Muscle of leg (tissue), 11 donors: ENCODE measurements around the gene PSAP. TPM values are rescaled to one million over a fixed set of nuclear protein-coding genes. Genes with fewer than 3 reads are reported as not detected.

Source experiments
- DNase-seq: peaks from one replicate; pipeline ENCODE4 v3.0.0; 2013
- H3K27ac ChIP-seq: one replicate; pipeline ENCODE4 v1.5.1; 2013; ENCODE audit warnings: mild to moderate bottlenecking, low read length, control low read depth
- H3K27me3 ChIP-seq: one replicate; pipeline ENCODE4 v1.6.1; 2013; ENCODE audit warnings: low read length; ENCODE audit not compliant: control insufficient read depth, insufficient read depth
- H3K36me3 ChIP-seq: one replicate; pipeline ENCODE4 v1.6.1; 2013; ENCODE audit warnings: low read length; ENCODE audit not compliant: control insufficient read depth, insufficient read depth
- H3K4me1 ChIP-seq: one replicate; pipeline ENCODE4 v1.6.1; 2013; ENCODE audit warnings: low read length; ENCODE audit not compliant: control insufficient read depth, insufficient read depth
- H3K4me3 ChIP-seq: one replicate; pipeline ENCODE4 v1.5.1; 2013; ENCODE audit warnings: low read length, control low read depth
- H3K9me3 ChIP-seq: replicated peaks from 2 replicates; pipeline ENCODE4 v1.6.1; 2013; ENCODE audit warnings: low read depth, low read length; ENCODE audit not compliant: control insufficient read depth
- WGBS: methylation state at CpG from one replicate; pipeline ENCODE4 v1.1.5; 2013; ENCODE audit warnings: missing lambda C conversion rate; ENCODE audit not compliant: insufficient coverage; 5-methylcytosine and 5-hydroxymethylcytosine counted together
- polyA plus RNA-seq, 8 donors: library from polyadenylated mRNA; unstranded; fragments of 120-200 nt; gene quantifications; one replicate each; pipeline versions ENCODE4 v1.2.1 to v1.2.3, GENCODE V29; 2013; ENCODE audit warnings: inconsistent platforms in 1 of 8, low replicate concordance in 1 of 8; ENCODE audit not compliant: insufficient read length in 8 of 8, insufficient read depth in 1 of 8
- total RNA-seq: library from RNA; stranded (reverse); fragments of 120-200 nt; gene quantifications from one replicate; pipeline ENCODE4 v1.2.4, GENCODE V29; 2013

PSAP gene
- total and polyA plus RNA-seq, 9 donors = 414 to 581 (median 478) TPM

DNA sequence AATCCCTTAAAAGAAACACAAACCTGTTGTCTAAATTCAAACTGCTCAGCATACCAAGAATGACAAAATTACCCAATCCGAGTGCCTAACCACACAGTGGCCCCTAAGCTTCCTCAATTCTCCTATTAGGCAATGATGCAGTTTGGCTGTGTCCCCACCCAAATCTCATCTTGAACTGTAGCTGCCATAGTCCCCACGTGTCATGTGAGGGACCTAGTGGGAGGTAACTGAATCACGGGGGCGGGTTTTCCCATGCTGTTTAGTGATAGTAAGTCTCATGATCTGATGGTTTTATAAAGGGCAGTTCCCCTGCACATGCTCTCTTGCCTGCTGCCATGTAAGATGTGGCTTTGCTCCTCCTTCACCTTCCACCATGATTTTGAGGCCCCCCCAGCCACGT lies 21.9 kb downstream of the PSAP start:
- Histone ChIP-seq H3K9me3 (no peaks in the 10 kb centered on the region), H3K36me3 (peaks cover 89% of the 10 kb centered on the region), H3K27me3 (no peaks in the 10 kb centered on the region), H3K27ac (no peak overlapping the region), H3K4me3 (no peak overlapping the region), H3K4me1 (no peaks in the 10 kb centered on the region)
- no peak for DNase-seq
- 100% methylated on average over 2 of the region's 5 CpGs for WGBS

DNA sequence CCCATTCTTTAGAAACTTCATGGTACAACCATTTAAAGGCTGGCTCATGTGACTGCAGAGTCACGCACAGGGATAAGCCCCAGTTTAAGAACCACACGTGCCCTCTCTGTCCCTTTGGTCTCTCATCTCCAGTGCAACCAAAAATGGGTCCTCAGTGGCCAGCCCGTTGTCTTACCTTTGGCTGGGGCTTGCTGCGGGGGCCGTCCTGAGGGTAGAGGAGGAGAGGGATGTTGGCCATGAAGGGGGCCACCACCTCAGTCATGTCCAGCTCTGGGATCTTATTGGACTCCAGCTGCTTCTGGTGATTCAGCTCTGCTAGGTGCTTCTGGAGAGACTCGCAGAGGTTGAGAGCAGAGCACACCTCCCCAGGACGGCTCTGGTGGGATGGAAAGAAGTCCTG lies 22.3 kb downstream of the PSAP start:
- no peaks in the 10 kb centered on the region for H3K27me3 ChIP-seq
- no peak for DNase-seq
- peaks cover 89% of the 10 kb centered on the region for H3K36me3 ChIP-seq
- H3K27ac ChIP-seq = no peak overlapping the region
- no peak overlapping the region for H3K4me3 ChIP-seq
- no peaks in the 10 kb centered on the region for H3K4me1 ChIP-seq
- H3K9me3 ChIP-seq = no peaks in the 10 kb centered on the region
- 83% methylated on average over 1 of the region's 7 CpGs for WGBS

DNA sequence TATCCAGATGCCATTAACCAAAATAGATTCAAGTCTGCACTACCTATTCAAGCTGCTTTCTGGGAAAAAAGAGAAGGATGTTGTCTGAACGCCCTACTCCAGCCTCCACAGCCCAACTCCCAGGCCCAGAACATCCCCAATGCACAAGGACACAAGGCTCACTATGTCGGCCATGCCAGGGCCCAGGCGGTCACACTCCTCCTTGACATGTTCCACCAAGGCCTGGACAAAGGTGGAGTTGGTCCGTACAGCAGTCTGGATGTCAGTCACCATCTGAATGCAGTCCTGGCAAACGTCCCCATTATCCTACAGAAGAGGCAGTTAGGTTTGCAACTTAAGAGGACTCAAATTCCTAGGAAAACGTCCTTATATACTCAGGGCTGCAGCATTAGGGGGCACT lies 23.2 kb downstream of the PSAP start:
- 89% methylated on average over 5 of the region's 6 CpGs for WGBS
- no peaks in the 10 kb centered on the region for H3K4me1 ChIP-seq
- peaks cover 91% of the 10 kb centered on the region for H3K36me3 ChIP-seq
- no peak for DNase-seq
- no peaks in the 10 kb centered on the region for H3K9me3 ChIP-seq
- no peak overlapping the region for H3K27ac ChIP-seq
- no peaks in the 10 kb centered on the region for H3K27me3 ChIP-seq
- no peak overlapping the region for H3K4me3 ChIP-seq

- DNase-seq = no peak
- Histone ChIP-seq H3K4me3 (no peak overlapping the region), H3K36me3 (peaks cover 91% of the 10 kb centered on the region), H3K4me1 (no peaks in the 10 kb centered on the region), H3K9me3 (no peaks in the 10 kb centered on the region), H3K27ac (no peak overlapping the region), H3K27me3 (no peaks in the 10 kb centered on the region)
- WGBS = 77% methylated on average over 10 of the region's 11 CpGs
These were observed 25.8 kb downstream of the PSAP start for GRCh38 chr10:71825217-71825616.

GRCh38 chr10:71824333-71824732 lies 26.7 kb downstream of the PSAP start:
- Histone ChIP-seq H3K27ac (no peak overlapping the region), H3K4me1 (no peaks in the 10 kb centered on the region), H3K4me3 (no peak overlapping the region), H3K27me3 (no peaks in the 10 kb centered on the region), H3K36me3 (peaks cover 92% of the 10 kb centered on the region), H3K9me3 (no peaks in the 10 kb centered on the region)
- no peak for DNase-seq
- no CpG with 5 or more reads among the region's 3 CpGs for WGBS

GRCh38 chr10:71823356-71823755 lies 27.7 kb downstream of the PSAP start:
- Histone ChIP-seq H3K4me3 (no peak overlapping the region), H3K9me3 (no peaks in the 10 kb centered on the region), H3K36me3 (peaks cover 92% of the 10 kb centered on the region), H3K4me1 (no peaks in the 10 kb centered on the region), H3K27ac (no peak overlapping the region), H3K27me3 (no peaks in the 10 kb centered on the region)
- no peak for DNase-seq
- 74% methylated on average over 4 of the region's 4 CpGs for WGBS

GRCh38 chr10:71821909-71822763 lies 28.9 kb downstream of the PSAP start:
- H3K27ac ChIP-seq = no peak overlapping the region
- no peaks in the 10 kb centered on the region for H3K9me3 ChIP-seq
- H3K36me3 ChIP-seq = peaks cover 94% of the 10 kb centered on the region
- no peak overlapping the region for H3K4me3 ChIP-seq
- H3K4me1 ChIP-seq = peaks cover 10% of the 10 kb centered on the region
- no peaks in the 10 kb centered on the region for H3K27me3 ChIP-seq
- DNase-seq = no peak
- WGBS = 91% methylated on average over 6 of the region's 9 CpGs

- peaks cover 17% of the 10 kb centered on the region for H3K4me1 ChIP-seq
- 74% methylated on average over 7 of the region's 8 CpGs for whole genome bisulfite sequencing
- H3K27ac ChIP-seq = no peak overlapping the region
These were observed 30.1 kb downstream of the PSAP start for GRCh38 chr10:71820966-71821365.

GRCh38 chr10:71819985-71820384 lies 31.1 kb downstream of the PSAP start:
- no peak for DNase-seq
- no peak overlapping the region for H3K4me3 ChIP-seq
- H3K9me3 ChIP-seq = no peaks in the 10 kb centered on the region
- no peak overlapping the region for H3K27ac ChIP-seq
- no peaks in the 10 kb centered on the region for H3K27me3 ChIP-seq
- WGBS = 79% methylated on average over 2 of the region's 6 CpGs
- peaks cover 95% of the 10 kb centered on the region for H3K36me3 ChIP-seq
- peaks cover 17% of the 10 kb centered on the region for H3K4me1 ChIP-seq

More at GRCh38 chr10:71820966-71821365, 30.1 kb downstream of the PSAP start:
- H3K4me3 ChIP-seq = no peak overlapping the region
- H3K27me3 ChIP-seq = no peaks in the 10 kb centered on the region
- no peak for DNase-seq
- H3K36me3 ChIP-seq = peaks cover 95% of the 10 kb centered on the region
- H3K9me3 ChIP-seq = no peaks in the 10 kb centered on the region

- peaks cover 95% of the 10 kb centered on the region for H3K36me3 ChIP-seq
- no peak overlapping the region for H3K4me3 ChIP-seq
- whole genome bisulfite sequencing = 96% methylated on average over 18 of the region's 18 CpGs
- no peaks in the 10 kb centered on the region for H3K9me3 ChIP-seq
- no peak for DNase-seq
- no peaks in the 10 kb centered on the region for H3K27me3 ChIP-seq
- peaks cover 17% of the 10 kb centered on the region for H3K4me1 ChIP-seq
- no peak overlapping the region for H3K27ac ChIP-seq
These were observed 31.6 kb downstream of the PSAP start for GRCh38 chr10:71819441-71819861.
